H1 (cell line): ENCODE results near the gene TAX1BP3. TPM values are rescaled to one million over a fixed set of nuclear protein-coding genes. Genes with fewer than 3 reads are reported as not detected.

ENCODE experiments used
- CHD7 ChIP-seq: fragments of 300-600 bp; sonication (generic); IDR thresholded peaks from 2 replicates; pipeline ENCODE4 v1.7.1; 2012; ENCODE audit warnings: low read length, moderate library complexity, mild to moderate bottlenecking, inconsistent platforms; ENCODE audit not compliant: insufficient replicate concordance
- EZH2 ChIP-seq: fragments of 200-600 bp; sonication (generic); IDR thresholded peaks from 2 replicates; pipeline ENCODE4 v1.7.1; 2012; ENCODE audit warnings: low read depth, mild to moderate bottlenecking, moderate library complexity, low read length, inconsistent platforms; ENCODE audit not compliant: severe bottlenecking
- FOSL1 ChIP-seq: IDR thresholded peaks from 2 replicates; pipeline ENCODE4 v1.6.1; 2011; ENCODE audit warnings: mild to moderate bottlenecking, low read depth, low read length, moderate library complexity; ENCODE audit not compliant: insufficient read depth
- USF2 ChIP-seq: IDR thresholded peaks from 2 replicates; pipeline ENCODE4 v1.6.1; 2011; ENCODE audit warnings: low read length, improper control_type of control experiment
- ZNF274 ChIP-seq: IDR thresholded peaks from 2 replicates; pipeline ENCODE4 v1.7.0; 2012; ENCODE audit warnings: low read length, borderline replicate concordance; ENCODE audit errors: extremely low read depth
- polyA plus RNA-seq, 7 experiments: library from polyadenylated mRNA; depleted of rRNA in 3 of 7; stranded (reverse) in 5 of 7; unstranded in 2 of 7; fragments of >200 nt in 5 of 7; fragments of 200-250 nt in 2 of 7; gene quantifications; 1 replicate in 5 of 7; 2 replicates in 1 of 7; 4 replicates in 1 of 7; pipeline versions ENCODE4 v1.2.1 to v1.2.3, GENCODE V29; 2011 to 2013; ENCODE audit warnings: missing spikeins in 2 of 7, mixed read lengths in 2 of 7
- total RNA-seq: library from RNA; stranded (reverse); fragmentation: NEBNext Ultra II Directional; extraction: Animal tissue kit (Norgen Biotek cat#: 25700); gene quantifications from 2 replicates; pipeline ENCODE4 v1.2.1, GENCODE V29; 2021

TAX1BP3 gene
- total and polyA plus RNA-seq, 2 of the 8 experiments (the other 6 are each of a cell fraction or from before 2014, with no cell fraction given) = 65.3 to 81.8 TPM

- TF ChIP-seq CHD7 (no peak), EZH2 (no peak), ZNF274 (no peak), FOSL1 (no peak), USF2 (no peak)
Observed at GRCh38 chr17:3666516-3666915, 1.9 kb downstream of the TAX1BP3 start (continued).
